GM12878 (cell line): ENCODE results near the gene ZNF22. TPM values are rescaled to one million over a fixed set of nuclear protein-coding genes. Genes with fewer than 3 reads are reported as not detected.

ENCODE experiments used
- ATAC-seq: fragments of 200-7000 bp; cut with Tn5 transposase; 3 replicates; pipeline ENCODE4 v1.9.1; 2020; ENCODE audit warnings: mild to moderate bottlenecking, moderate library complexity
- BruUV-seq: library from RNA; stranded (reverse); fragments of 400-500 nt; replicated peaks from 2 replicates; lab custom pipeline; 2021; lab: Mats Ljungman, UMichigan
- CTCF ChIA-PET: fragments of 300-600 bp; sonication (Branson Sonifier 250); formaldehyde crosslinking; extraction: SDS; loops from one replicate; lab custom pipeline; 2021; ENCODE audit warnings: inconsistent platforms; lab: Yijun Ruan, JAX
- POLR2A ChIA-PET: fragments of 350-600 bp; formaldehyde crosslinking; extraction: SDS; loops from one replicate; lab custom pipeline; 2021; ENCODE audit warnings: inconsistent platforms; lab: Charles Lee
- RAD21 ChIA-PET: fragments of 300-600 bp; sonication (Branson Sonifier 250); formaldehyde crosslinking; loops from one replicate; lab custom pipeline; 2023; ENCODE audit warnings: antibody characterized with exemption; ENCODE audit not compliant: unreplicated experiment; lab: Charles Lee
- SMC1A ChIA-PET: fragments of 300-600 bp; sonication (Branson Sonifier 250); formaldehyde crosslinking; loops from one replicate; lab custom pipeline; 2023; ENCODE audit not compliant: unreplicated experiment, uncharacterized antibody; lab: Charles Lee
- DNase-seq: peaks from one replicate; pipeline ENCODE4 v3.0.0-alpha.2; 2011; ENCODE audit warnings: low read depth, low spot score
- FAIRE-seq: peaks from 3 replicates; lab custom pipeline; 2011; peaks lifted over from hg19 to GRCh38; lab: Jason Lieb, UNC
- H2AFZ ChIP-seq: 2 replicates; pipeline ENCODE4 v1.6.0; 2011; ENCODE audit warnings: low read depth, low read length, control low read depth; ENCODE audit not compliant: control insufficient read depth
- H3K27ac ChIP-seq: 2 replicates; pipeline ENCODE4 v1.5.1; 2011; ENCODE audit warnings: control low read depth; ENCODE audit not compliant: control insufficient read depth, insufficient read depth
- H3K27me3 ChIP-seq, 2 experiments: replicated peaks in 1 of 2; 2 replicates each; pipeline versions ENCODE4 v1.6.0 to v1.6.1; 2011; ENCODE audit warnings: low read length in 1 of 2; ENCODE audit not compliant: control insufficient read depth in 2 of 2, insufficient read depth in 2 of 2
- H3K36me3 ChIP-seq, 2 experiments: 2 replicates each; pipeline ENCODE4 v1.5.1; 2011; ENCODE audit warnings: low read length in 1 of 2; ENCODE audit not compliant: control insufficient read depth in 2 of 2, insufficient read depth in 2 of 2
- H3K4me1 ChIP-seq: 2 replicates; pipeline ENCODE4 v1.6.1; 2011; ENCODE audit warnings: mild to moderate bottlenecking, low read length, moderate library complexity, mixed read lengths; ENCODE audit not compliant: control insufficient read depth, insufficient read depth
- H3K4me2 ChIP-seq: 2 replicates; pipeline ENCODE4 v1.6.0; 2011; ENCODE audit warnings: control low read depth; ENCODE audit not compliant: control insufficient read depth, insufficient read depth
- H3K4me3 ChIP-seq: fragments of 200-600 bp; sonication (generic); 2 replicates; pipeline ENCODE4 v1.5.1; 2016
- H3K79me2 ChIP-seq: 2 replicates; pipeline ENCODE4 v1.6.0; 2011; ENCODE audit warnings: low read length; ENCODE audit not compliant: control insufficient read depth, insufficient read depth
- H3K9ac ChIP-seq: 2 replicates; pipeline ENCODE4 v1.8.0; 2011; ENCODE audit warnings: low read length, control low read depth, mixed read lengths; ENCODE audit not compliant: control insufficient read depth, insufficient read depth
- H3K9me3 ChIP-seq: replicated peaks from 3 replicates; pipeline ENCODE4 v1.5.1; 2011; ENCODE audit warnings: mild to moderate bottlenecking, low read length; ENCODE audit not compliant: control insufficient read depth, insufficient read depth
- H4K20me1 ChIP-seq: 2 replicates; pipeline ENCODE4 v1.6.0; 2011; ENCODE audit not compliant: control insufficient read depth, insufficient read depth
- IRF3 ChIP-seq: fragments of 450-650 bp; IDR thresholded peaks from 2 replicates; pipeline ENCODE4 v1.6.1; 2014; ENCODE audit warnings: mild to moderate bottlenecking
- IRF5 ChIP-seq: fragments of 450-650 bp; IDR thresholded peaks from 2 replicates; pipeline ENCODE4 v1.6.1; 2017; ENCODE audit warnings: borderline replicate concordance
- KLF5 ChIP-seq: fragments of 450-650 bp; IDR thresholded peaks from 2 replicates; pipeline ENCODE4 v1.6.1; 2014; ENCODE audit warnings: mild to moderate bottlenecking; ENCODE audit not compliant: partially characterized antibody
- NRF1 ChIP-seq: conservative IDR thresholded peaks from 2 replicates; pipeline ENCODE4 v1.6.1; 2011; ENCODE audit warnings: mild to moderate bottlenecking, low read depth, low read length, improper control_type of control experiment
- POLR2A ChIP-seq: IDR thresholded peaks from 2 replicates; pipeline ENCODE4 v1.6.1; 2011; ENCODE audit warnings: low read depth, mild to moderate bottlenecking, low read length
- POLR2AphosphoS2 ChIP-seq: IDR thresholded peaks from 2 replicates; pipeline ENCODE4 v1.6.1; 2011; ENCODE audit warnings: low read depth, mild to moderate bottlenecking, low read length, improper control_type of control experiment, moderate library complexity
- RELB ChIP-seq: fragments of 450-650 bp; IDR thresholded peaks from 2 replicates; pipeline ENCODE4 v1.6.1; 2017; ENCODE audit warnings: low read depth, mild to moderate bottlenecking, moderate library complexity
- TCF7 ChIP-seq: IDR thresholded peaks from 2 replicates; pipeline ENCODE4 v1.6.1; 2014; ENCODE audit warnings: antibody characterized with exemption, borderline replicate concordance
- ZBED1 ChIP-seq: IDR thresholded peaks from 2 replicates; pipeline ENCODE4 v1.6.1; 2016; ENCODE audit warnings: borderline replicate concordance
- ZBTB40 ChIP-seq: fragments of 450-650 bp; IDR thresholded peaks from 2 replicates; pipeline ENCODE4 v1.6.1; 2016; ENCODE audit warnings: mild to moderate bottlenecking, moderate library complexity, borderline replicate concordance
- ZNF217 ChIP-seq: fragments of 450-650 bp; IDR thresholded peaks from 2 replicates; pipeline ENCODE4 v1.6.1; 2017; ENCODE audit warnings: antibody characterized with exemption, mild to moderate bottlenecking
- ZNF592 ChIP-seq: fragments of 450-650 bp; IDR thresholded peaks from 2 replicates; pipeline ENCODE4 v1.6.1; 2017; ENCODE audit warnings: mild to moderate bottlenecking, moderate library complexity
- in situ Hi-C: fragments of 300-500 bp; cut with MboI; formaldehyde crosslinking; loops from 9 replicates; pipeline ENCODE4 v1.14.3; 2018; ENCODE audit warnings: mixed read lengths
- intact Hi-C: fragments of 100-400 bp; cut with micrococcal nuclease; formaldehyde crosslinking; loops from one replicate; pipeline ENCODE4 v1.14.2; 2022; ENCODE audit not compliant: unreplicated experiment
- polyA plus RNA-seq, 11 experiments: library from polyadenylated mRNA; depleted of rRNA in 4 of 11; unstranded in 6 of 11; stranded (reverse) in 5 of 11; fragments of >200 nt; fragmentation: Nextera tagmentation in 4 of 11; fragmentation: Illumina TruSeq in 1 of 11; extraction: Ambion mirVana in 4 of 11; extraction: Trizol in 1 of 11; gene quantifications; 1 replicate in 1 of 11; 2 replicates in 10 of 11; pipeline versions ENCODE4 v1.2.1 to v1.2.3, GENCODE V29; 2011 to 2016; ENCODE audit warnings: inconsistent platforms in 2 of 11, missing spikeins in 2 of 11, low read depth in 1 of 11
- total RNA-seq, 4 experiments: library from RNA; depleted of rRNA in 3 of 4; stranded (reverse); fragments of >200 nt in 3 of 4; fragmentation: Illumina TruSeq in 1 of 4; extraction: Trizol in 1 of 4; gene quantifications; 2 replicates each; pipeline versions ENCODE4 v1.2.1 to v1.2.3, GENCODE V29; 2013 to 2021

The ZNF22 gene
- total and polyA plus RNA-seq, 10 of the 15 experiments (the other 5 are each of a cell fraction or from before 2014, with no cell fraction given): 31.1 to 74.4 (median 43.8) TPM

- no peak for ATAC-seq
- BruUV-seq: no TSS peak
- CTCF ChIA-PET: no interaction called here
- TF ChIP-seq KLF5: no peak
- no peak for TF ChIP-seq ZBTB40
- no peak for TF ChIP-seq IRF5
- TF ChIP-seq ZNF592: no peak
- TF ChIP-seq RELB: no peak
- TF ChIP-seq ZNF217: no peak
- no peak for TF ChIP-seq TCF7
- no peak for TF ChIP-seq POLR2A
- TF ChIP-seq POLR2AphosphoS2: no peak
- TF ChIP-seq ZBED1: no peak
- TF ChIP-seq IRF3: no peak
- no peak for TF ChIP-seq NRF1
Measured at GRCh38 chr10:45040921-45041542, 40.3 kb downstream of the ZNF22 start.

More at GRCh38 chr10:45040921-45041542, 40.3 kb downstream of the ZNF22 start:
- Histone ChIP-seq H3K36me3 (no peaks in the 10 kb centered on the region), H3K9ac (no peak overlapping the region), H3K4me1 (no peaks in the 10 kb centered on the region), H3K79me2 (no peaks in the 10 kb centered on the region), H4K20me1 (no peaks in the 10 kb centered on the region), H2AFZ (no peak overlapping the region), H3K4me2 (no peak overlapping the region), H3K4me3 (no peak overlapping the region), H3K27me3 (no peaks in the 10 kb centered on the region), H3K9me3 (no peaks in the 10 kb centered on the region), H3K27ac (no peak overlapping the region)
- intact Hi-C loops: no loop called here
- DNase-seq (no peak), FAIRE-seq (no peak)
- POLR2A ChIA-PET: no interaction called here
- in situ Hi-C loops: no loop called here
- SMC1A ChIA-PET: no interaction called here
- RAD21 ChIA-PET: interaction anchor here (1.4 kb wide), 1 partner anchor 108 kb away, joined by 5 read pairs; no protein-coding TSS in a partner anchor
